Medulla oblongata (tissue), 1 donor: Measurements from ENCODE around the gene CABP5.
"Not testable (repeated sequence)": the region's sequence is repeated elsewhere in the genome, so short reads cannot be mapped to it uniquely, and the experiment has no call there.

Experiments
- DNase-seq: peaks from one replicate; pipeline ENCODE4 v3.0.0-alpha.2; 2015; ENCODE audit errors: extremely low spot score

The CABP5 gene

GRCh38 chr19:48043675-48044258 is at the start of gene CABP5:
CABP5 (minus strand) TSS chr19:48044079; CDS start chr19:48043922, 157 bp downstream.
- no peak for DNase-seq

GRCh38 chr19:48091111-48091718 is 47.3 kb upstream of the CABP5 start:
- DNase-seq: not testable (repeated sequence)

- DNase-seq: no peak
Measured at GRCh38 chr19:48090281-48090802, 46.5 kb upstream of the CABP5 start.

DNA sequence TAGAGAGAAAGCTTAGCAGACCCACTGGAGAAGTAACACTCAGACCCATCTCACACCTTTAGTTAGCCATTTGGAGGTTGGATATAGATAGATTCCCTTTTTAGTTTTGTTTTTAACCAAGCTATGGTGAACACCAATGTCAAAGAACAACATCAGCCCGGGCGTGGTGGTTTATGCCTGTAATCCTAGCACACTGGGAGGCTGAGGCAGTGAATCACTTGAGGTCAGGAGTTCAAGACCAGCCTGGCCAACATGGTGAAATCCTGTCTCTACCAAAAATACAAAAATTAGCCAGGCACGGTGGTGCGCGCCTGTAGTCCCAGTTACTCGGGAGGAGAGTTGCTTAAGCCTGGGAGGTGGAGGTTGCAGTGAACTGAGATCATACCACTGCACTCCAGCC is 45.1 kb upstream of the CABP5 start:
- not testable (repeated sequence) for DNase-seq

- DNase-seq: no peak
Measured at GRCh38 chr19:48085904-48086864, 42.3 kb upstream of the CABP5 start.

DNA sequence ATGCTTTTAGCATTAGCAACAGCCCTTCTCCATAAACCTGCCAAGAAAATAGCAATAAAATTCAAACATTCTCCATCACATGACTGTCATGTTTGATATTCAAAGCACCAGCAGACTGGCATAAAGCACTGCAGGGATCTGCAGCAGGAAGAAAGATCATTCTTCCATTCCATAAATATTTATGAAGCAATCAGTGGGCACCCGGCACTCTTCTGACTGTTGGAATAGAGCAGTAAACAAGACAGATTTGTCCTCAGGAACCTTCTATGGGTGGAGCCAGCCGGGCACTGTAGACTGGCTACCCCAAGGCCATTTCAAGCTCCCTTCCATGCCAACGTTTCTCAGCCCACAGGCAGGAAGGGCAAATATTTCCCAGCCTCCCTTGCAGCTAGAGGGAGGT is 41.2 kb upstream of the CABP5 start:
- no peak for DNase-seq

- DNase-seq: no peak
Measured at GRCh38 chr19:48081106-48081505, 37.2 kb upstream of the CABP5 start.

GRCh38 chr19:48070177-48070769 is 26.4 kb upstream of the CABP5 start:
- not testable (repeated sequence) for DNase-seq

GRCh38 chr19:48069435-48069834 is 25.6 kb upstream of the CABP5 start:
- DNase-seq: no peak

DNA sequence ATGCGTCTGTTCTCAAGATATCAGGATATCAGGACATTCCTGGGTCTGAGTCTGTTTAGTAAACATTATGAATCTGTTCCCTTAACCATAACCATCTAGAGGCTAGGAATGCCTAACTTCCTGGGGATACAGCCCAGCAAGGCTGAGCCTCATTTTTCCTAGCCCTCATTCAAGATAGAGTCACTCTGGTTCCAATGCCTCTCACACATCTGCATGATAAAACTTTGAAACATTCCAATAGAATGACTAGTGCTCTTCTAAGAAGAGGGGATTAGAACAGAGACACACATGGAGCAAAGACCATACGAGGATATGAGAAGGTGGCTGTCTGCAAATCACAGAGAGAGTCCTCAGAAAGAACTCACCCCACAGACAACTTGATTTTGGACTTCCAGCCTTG is 20.6 kb upstream of the CABP5 start:
- no peak for DNase-seq

GRCh38 chr19:48061401-48062344 is 17.8 kb upstream of the CABP5 start:
- DNase-seq: no peak

GRCh38 chr19:48060381-48060780 is 16.5 kb upstream of the CABP5 start:
- DNase-seq: no peak

DNA sequence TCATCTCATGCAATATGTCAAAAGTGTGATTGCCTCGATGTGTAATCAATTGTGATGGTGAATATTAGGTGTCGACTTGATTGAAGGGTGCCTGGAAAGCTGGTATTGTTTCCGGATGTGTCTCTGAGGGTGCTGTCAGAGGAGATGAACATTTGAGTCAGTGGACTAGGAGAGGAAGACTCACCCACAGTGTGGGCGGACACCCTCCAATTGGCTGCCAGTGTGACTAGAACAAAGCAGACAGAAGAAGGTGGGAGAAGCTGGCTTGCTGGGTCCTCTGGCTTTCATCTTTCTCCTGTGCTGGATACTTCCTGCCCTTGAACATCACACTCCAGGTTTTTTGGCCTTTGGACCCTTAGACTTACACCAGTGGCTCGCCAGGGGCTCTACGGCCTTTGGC is 15.5 kb upstream of the CABP5 start:
- DNase-seq: no peak

DNA sequence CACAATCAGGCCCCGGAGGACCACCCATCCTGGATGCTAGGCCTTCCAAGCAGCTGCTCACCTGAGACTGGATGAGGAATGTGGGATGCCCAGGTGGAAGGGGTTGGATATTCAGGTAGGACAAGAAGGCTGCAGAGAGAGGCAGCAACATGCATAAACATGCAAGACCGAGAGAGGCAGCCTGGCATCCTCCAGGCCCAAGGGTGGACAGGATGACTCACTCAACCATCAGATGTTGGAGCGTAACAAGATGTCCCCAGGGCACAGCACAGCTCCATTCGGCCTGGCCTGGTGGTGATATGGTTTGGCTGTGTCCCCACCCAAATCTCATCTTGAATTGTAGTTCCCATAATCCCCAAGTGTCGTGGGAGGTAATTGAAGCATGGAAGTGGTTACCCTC is 10.0 kb upstream of the CABP5 start:
- no peak for DNase-seq

DNA sequence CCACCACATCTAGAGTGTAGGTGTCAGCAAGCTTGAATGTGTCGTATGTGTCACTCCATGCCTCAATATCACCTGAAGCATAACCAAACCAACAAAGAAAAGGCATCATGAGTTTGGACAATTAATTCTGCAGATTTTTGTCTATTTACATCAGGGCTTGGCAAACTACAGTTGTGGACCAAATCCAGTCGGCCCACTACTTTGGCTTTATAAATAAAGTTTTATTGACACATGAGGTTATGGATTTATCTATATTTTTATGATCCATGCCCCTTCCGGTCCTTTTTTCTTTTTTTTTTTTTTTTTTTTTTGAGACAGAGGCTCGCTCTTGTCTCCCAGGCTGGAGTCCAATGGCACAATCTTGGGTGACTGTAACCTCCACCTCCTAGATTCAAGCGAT is 9.2 kb upstream of the CABP5 start:
- no peak for DNase-seq

GRCh38 chr19:48051335-48052033 is 7.6 kb upstream of the CABP5 start:
- no peak for DNase-seq

- no peak for DNase-seq
Measured at GRCh38 chr19:48044561-48044960, 682 bp upstream of the CABP5 start.

DNA sequence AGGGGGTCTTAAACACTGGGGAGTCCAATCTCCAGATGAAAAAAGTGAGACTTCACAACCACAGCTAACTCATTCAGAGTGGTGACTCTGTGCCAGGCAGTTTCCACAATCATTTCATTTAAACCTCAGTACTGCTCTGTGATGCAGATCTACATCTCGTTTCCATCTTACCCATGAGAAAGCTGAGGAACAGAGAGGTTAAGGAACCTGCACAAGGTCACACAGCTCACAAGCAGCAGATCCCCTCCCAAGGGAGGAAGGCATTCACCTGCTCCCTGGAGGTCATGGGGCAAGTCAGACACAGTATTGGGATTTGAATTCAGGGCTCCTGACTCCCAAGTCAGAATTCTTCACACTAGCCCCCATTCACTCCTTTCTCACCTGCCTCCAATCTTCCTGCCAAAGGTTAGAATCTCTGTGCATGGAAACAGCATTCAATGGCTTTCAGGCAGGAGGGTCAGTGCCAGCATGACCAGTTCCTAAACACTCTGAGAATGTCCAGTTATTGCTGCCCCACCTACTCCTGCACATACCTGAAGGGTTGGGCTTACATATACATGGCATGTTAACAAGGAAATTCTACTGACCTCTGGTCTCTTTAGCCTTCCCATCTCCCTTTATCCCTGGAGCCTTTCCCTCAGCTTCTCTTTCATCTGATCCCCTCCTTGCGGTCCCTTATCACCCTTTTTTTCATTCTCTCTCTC is 1.9 kb downstream of the CABP5 start:
- DNase-seq: no peak

DNA sequence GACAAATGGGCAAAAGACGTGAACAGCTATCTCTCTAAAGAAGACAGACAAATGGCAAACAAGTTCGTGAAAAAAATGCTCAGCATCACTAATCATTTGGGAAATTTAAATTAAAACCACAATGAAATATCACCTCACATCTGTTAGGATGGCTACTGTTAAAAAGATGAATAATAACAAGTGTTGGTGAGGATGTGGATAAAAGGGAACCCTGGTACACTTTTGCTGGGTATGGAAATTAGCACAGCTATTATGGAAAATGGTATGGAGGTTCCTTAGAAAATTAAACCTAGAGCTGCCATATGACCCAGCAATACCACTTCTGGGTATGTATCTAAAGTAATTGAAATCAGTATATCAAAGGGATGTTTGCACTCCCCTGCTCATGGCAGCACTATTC is 7.1 kb downstream of the CABP5 start:
- no peak for DNase-seq

GRCh38 chr19:48033604-48034003 is 10.3 kb downstream of the CABP5 start:
- DNase-seq: no peak
